Trophoblast cell (in vitro differentiated cells and primary cell): ENCODE measurements around the gene RNF224.

Experiments
- DNase-seq, 2 donors: peaks; one replicate each; pipeline ENCODE4 v3.0.0-alpha.2; 2016
- H2AFZ ChIP-seq: 2 replicates; pipeline ENCODE4 v1.6.1; 2013; ENCODE audit warnings: low read length, moderate library complexity, mild to moderate bottlenecking; ENCODE audit not compliant: insufficient read depth, poor library complexity
- H2AK5ac ChIP-seq: 2 replicates; pipeline ENCODE4 v1.6.1; 2013; ENCODE audit warnings: mild to moderate bottlenecking, low read length
- H2BK120ac ChIP-seq: 2 replicates; pipeline ENCODE4 v1.6.1; 2013; ENCODE audit warnings: low read length, mild to moderate bottlenecking, moderate library complexity; ENCODE audit not compliant: insufficient read depth, poor library complexity
- H2BK12ac ChIP-seq: 2 replicates; pipeline ENCODE4 v1.6.1; 2013; ENCODE audit warnings: mild to moderate bottlenecking, low read length, moderate library complexity
- H2BK5ac ChIP-seq: 2 replicates; pipeline ENCODE4 v1.6.1; 2013; ENCODE audit warnings: low read length, low read depth, moderate library complexity, mild to moderate bottlenecking; ENCODE audit not compliant: poor library complexity
- H3K14ac ChIP-seq: 2 replicates; pipeline ENCODE4 v1.6.1; 2013; ENCODE audit warnings: mild to moderate bottlenecking, low read length
- H3K18ac ChIP-seq: 2 replicates; pipeline ENCODE4 v1.6.1; 2013; ENCODE audit warnings: mild to moderate bottlenecking, low read length
- H3K23ac ChIP-seq: 2 replicates; pipeline ENCODE4 v1.6.1; 2013; ENCODE audit warnings: low read length
- H3K27ac ChIP-seq: 2 replicates; pipeline ENCODE4 v1.5.1; 2013; ENCODE audit warnings: low read depth, mild to moderate bottlenecking, inconsistent platforms, low read length, moderate library complexity
- H3K27me3 ChIP-seq: 2 replicates; pipeline ENCODE4 v1.6.1; 2013; ENCODE audit warnings: inconsistent platforms, mild to moderate bottlenecking, low read length, moderate library complexity; ENCODE audit not compliant: insufficient read depth
- H3K36me3 ChIP-seq, 2 experiments: 1 replicate in 1 of 2; 2 replicates in 1 of 2; pipeline ENCODE4 v1.6.1; 2013; ENCODE audit warnings: low read length in 2 of 2, mild to moderate bottlenecking in 2 of 2, moderate library complexity in 1 of 2; ENCODE audit not compliant: insufficient read depth in 2 of 2, control insufficient read depth in 1 of 2
- H3K4ac ChIP-seq: 2 replicates; pipeline ENCODE4 v1.6.1; 2013; ENCODE audit warnings: low read depth, mild to moderate bottlenecking, low read length, moderate library complexity
- H3K4me1 ChIP-seq, 2 experiments: 1 replicate in 1 of 2; 2 replicates in 1 of 2; pipeline ENCODE4 v1.6.1; 2013; ENCODE audit warnings: low read length in 2 of 2, mild to moderate bottlenecking in 2 of 2, moderate library complexity in 1 of 2; ENCODE audit not compliant: insufficient read depth in 2 of 2, control insufficient read depth in 1 of 2
- H3K4me2 ChIP-seq: 2 replicates; pipeline ENCODE4 v1.6.1; 2013; ENCODE audit warnings: inconsistent platforms, mild to moderate bottlenecking, low read length, moderate library complexity
- H3K4me3 ChIP-seq: 2 replicates; pipeline ENCODE4 v1.5.1; 2013; ENCODE audit warnings: mild to moderate bottlenecking, low read depth, low read length, inconsistent platforms
- H3K79me1 ChIP-seq: one replicate; pipeline ENCODE4 v1.6.1; 2013; ENCODE audit warnings: low read length
- H3K79me2 ChIP-seq: 2 replicates; pipeline ENCODE4 v1.6.1; 2013; ENCODE audit warnings: low read length, mild to moderate bottlenecking; ENCODE audit not compliant: control insufficient read depth, insufficient read depth, poor library complexity
- H3K9ac ChIP-seq: 2 replicates; pipeline ENCODE4 v1.6.1; 2013; ENCODE audit warnings: mild to moderate bottlenecking, low read length
- H3K9me3 ChIP-seq: 2 replicates; pipeline ENCODE4 v1.6.1; 2013; ENCODE audit warnings: low read depth, mild to moderate bottlenecking, control low read depth, inconsistent platforms, low read length; ENCODE audit not compliant: insufficient read depth
- H4K12ac ChIP-seq: 2 replicates; pipeline ENCODE4 v1.6.1; 2013; ENCODE audit warnings: low read depth, mild to moderate bottlenecking, low read length, moderate library complexity
- H4K8ac ChIP-seq: 2 replicates; pipeline ENCODE4 v1.6.1; 2013; ENCODE audit warnings: low read depth, mild to moderate bottlenecking, low read length, moderate library complexity
- H4K91ac ChIP-seq: one replicate; pipeline ENCODE4 v1.6.1; 2013; ENCODE audit warnings: low read depth, mild to moderate bottlenecking, low read length, moderate library complexity
- WGBS: extraction: QIAGEN DNeasy Blood & Tissue Kit; methylation state at CpG from one replicate; pipeline ENCODE4 v1.1.7; 2013; ENCODE audit warnings: missing lambda C conversion rate; ENCODE audit not compliant: insufficient read length, insufficient coverage; ENCODE audit errors: extremely low coverage; 5-methylcytosine and 5-hydroxymethylcytosine counted together

RNF224 gene

GRCh38 chr9:137228506-137228967 is 1.2 kb downstream of the RNF224 start:
- Histone ChIP-seq H4K91ac (no peak overlapping the region), H3K4me2 (no peak overlapping the region), H3K27me3 (no peaks in the 10 kb centered on the region), H2AFZ (no peak overlapping the region), H4K12ac (no peak overlapping the region), H4K8ac (no peak overlapping the region), H3K27ac (no peak overlapping the region), H3K36me3 (no peaks in the 10 kb centered on the region), H3K4ac (no peak overlapping the region), H2BK5ac (no peak overlapping the region), H3K4me1 (peaks cover 13 to 20% of the 10 kb centered on the region in 2 experiments), H3K14ac (no peak overlapping the region), H3K23ac (no peak overlapping the region), H3K9ac (no peak overlapping the region), H3K79me2 (peaks cover 2% of the 10 kb centered on the region), H2BK120ac (no peak overlapping the region), H3K79me1 (peaks cover 3% of the 10 kb centered on the region), H3K4me3 (no peak overlapping the region), H3K18ac (no peak overlapping the region), H3K9me3 (peaks cover 3% of the 10 kb centered on the region), H2AK5ac (no peak overlapping the region), H2BK12ac (no peak overlapping the region)
- DNase-seq = no peak
- no CpG with 5 or more reads among the region's 29 CpGs for WGBS

- Histone ChIP-seq H3K79me2 (no peaks in the 10 kb centered on the region), H3K9me3 (peaks cover 3% of the 10 kb centered on the region), H3K36me3 (no peaks in the 10 kb centered on the region), H3K23ac (no peak overlapping the region), H4K12ac (no peak overlapping the region), H4K8ac (no peak overlapping the region), H3K27me3 (no peaks in the 10 kb centered on the region), H3K4me3 (no peak overlapping the region), H3K18ac (no peak overlapping the region), H3K4ac (no peak overlapping the region), H2BK120ac (no peak overlapping the region), H2AK5ac (no peak overlapping the region), H4K91ac (no peak overlapping the region), H3K4me1 (peaks cover 10 to 17% of the 10 kb centered on the region in 2 experiments), H3K14ac (no peak overlapping the region), H2BK12ac (no peak overlapping the region), H2BK5ac (no peak overlapping the region), H3K9ac (no peak overlapping the region), H3K79me1 (no peaks in the 10 kb centered on the region), H3K27ac (no peak overlapping the region), H3K4me2 (no peak overlapping the region), H2AFZ (no peak overlapping the region)
- WGBS = no CpG with 5 or more reads among the region's 27 CpGs
- no peak for DNase-seq
Measured at GRCh38 chr9:137228968-137229896, 1.9 kb downstream of the RNF224 start.

- Histone ChIP-seq H3K18ac (no peak overlapping the region), H4K8ac (no peak overlapping the region), H2AK5ac (no peak overlapping the region), H3K9me3 (peaks cover 3% of the 10 kb centered on the region), H4K91ac (no peak overlapping the region), H3K36me3 (no peaks in the 10 kb centered on the region), H3K9ac (no peak overlapping the region), H3K4me1 (peaks cover 10 to 17% of the 10 kb centered on the region in 2 experiments), H3K14ac (no peak overlapping the region), H3K4me2 (no peak overlapping the region), H2AFZ (no peak overlapping the region), H3K23ac (no peak overlapping the region), H2BK120ac (no peak overlapping the region), H3K4ac (no peak overlapping the region), H3K79me1 (no peaks in the 10 kb centered on the region), H2BK12ac (no peak overlapping the region), H4K12ac (no peak overlapping the region), H3K27me3 (no peaks in the 10 kb centered on the region), H3K27ac (no peak overlapping the region), H2BK5ac (no peak overlapping the region), H3K79me2 (no peaks in the 10 kb centered on the region), H3K4me3 (no peak overlapping the region)
- WGBS = no CpG with 5 or more reads among the region's 31 CpGs
- no peak for DNase-seq
Measured at GRCh38 chr9:137229903-137230704, 2.8 kb downstream of the RNF224 start.

GRCh38 chr9:137230705-137231371 is 3.5 kb downstream of the RNF224 start, which contains the start of gene SLC34A3:
Gene SLC34A3 (plus strand): TSS chr9:137230901. CDS start chr9:137231703, 802 bp downstream.
- no peak within 1 kb of the TSS for H3K23ac ChIP-seq
- no peak within 1 kb of the TSS for H3K14ac ChIP-seq
- no peak within 1 kb of the TSS for H2BK12ac ChIP-seq
- H3K4ac ChIP-seq = no peak within 1 kb of the TSS
- no peak within 1 kb of the TSS for H3K4me2 ChIP-seq
- H2BK120ac ChIP-seq = no peak within 1 kb of the TSS
- H4K91ac ChIP-seq = no peak within 1 kb of the TSS
- no peak within 1 kb of the TSS for H3K4me3 ChIP-seq
- no peaks in the 10 kb centered on the region for H3K27me3 ChIP-seq
- no peak within 1 kb of the TSS for H3K18ac ChIP-seq
- no peak within 1 kb of the TSS for H4K12ac ChIP-seq
- no peak within 1 kb of the TSS for H2AK5ac ChIP-seq
- no peaks in the 10 kb centered on the region for H3K36me3 ChIP-seq
- no peaks in the 10 kb centered on the region for H3K79me2 ChIP-seq
- H3K27ac ChIP-seq = no peak within 1 kb of the TSS
- H3K4me1 ChIP-seq = peaks cover 10 to 17% of the 10 kb centered on the region in 2 experiments
- H4K8ac ChIP-seq = no peak within 1 kb of the TSS
- WGBS = no CpG with 5 or more reads among the region's 14 CpGs
- peaks cover 3% of the 10 kb centered on the region for H3K9me3 ChIP-seq
- H2BK5ac ChIP-seq = no peak within 1 kb of the TSS
- H3K79me1 ChIP-seq = no peaks in the 10 kb centered on the region
- no peak for DNase-seq
- H3K9ac ChIP-seq = no peak within 1 kb of the TSS
- no peak within 1 kb of the TSS for H2AFZ ChIP-seq
